HG03354 (cell line): ENCODE results near the gene NXPH4.

ENCODE experiments used
- ATAC-seq: cut with Tn5 transposase; IDR thresholded peaks from one replicate; pipeline ENCODE4 v1.9.1; 2021; ENCODE audit warnings: mild to moderate bottlenecking; ENCODE audit not compliant: unreplicated experiment, poor library complexity, severe bottlenecking

NXPH4 gene

DNA sequence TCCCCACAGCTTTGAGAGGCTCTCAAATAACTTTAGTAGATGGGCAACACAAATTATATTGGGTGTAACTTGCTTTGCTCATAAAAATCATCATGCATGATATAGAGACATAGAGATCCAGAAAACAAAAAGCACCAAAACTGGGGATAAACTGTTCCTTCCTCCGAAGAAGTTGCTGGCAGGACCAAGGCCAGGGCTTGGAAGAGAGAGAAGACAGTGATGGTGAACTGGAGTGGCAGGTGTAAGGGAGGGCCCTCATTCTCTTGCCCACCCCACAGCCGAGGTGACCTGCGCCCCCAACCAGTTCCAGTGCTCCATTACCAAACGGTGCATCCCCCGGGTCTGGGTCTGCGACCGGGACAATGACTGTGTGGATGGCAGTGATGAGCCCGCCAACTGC is 15.4 kb upstream of the NXPH4 start:
- ATAC-seq, result no peak

DNA sequence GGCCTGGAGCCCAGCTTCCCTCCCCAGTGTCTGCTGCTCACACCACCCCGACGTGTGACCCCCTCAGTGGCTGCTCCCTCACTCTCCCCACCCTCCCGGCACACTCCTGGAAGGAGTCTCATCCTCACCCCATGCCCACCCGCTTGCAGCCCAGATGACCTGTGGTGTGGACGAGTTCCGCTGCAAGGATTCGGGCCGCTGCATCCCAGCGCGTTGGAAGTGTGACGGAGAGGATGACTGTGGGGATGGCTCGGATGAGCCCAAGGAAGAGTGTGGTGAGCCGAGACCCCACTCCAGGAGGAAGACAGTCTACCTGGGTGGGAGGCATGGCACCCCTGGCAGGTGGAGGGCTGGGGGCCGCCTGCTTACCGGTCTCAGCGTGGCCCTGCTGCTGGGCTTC is 15.0 kb upstream of the NXPH4 start:
- ATAC-seq, result no peak

GRCh38 chr12:57202321-57202720 is 14.3 kb upstream of the NXPH4 start:
- no peak for ATAC-seq

GRCh38 chr12:57203201-57203600 is 13.4 kb upstream of the NXPH4 start:
- no peak for ATAC-seq

GRCh38 chr12:57203791-57204190 is 12.8 kb upstream of the NXPH4 start:
- no peak for ATAC-seq

GRCh38 chr12:57204454-57204853 is 12.1 kb upstream of the NXPH4 start:
- ATAC-seq, result no peak

DNA sequence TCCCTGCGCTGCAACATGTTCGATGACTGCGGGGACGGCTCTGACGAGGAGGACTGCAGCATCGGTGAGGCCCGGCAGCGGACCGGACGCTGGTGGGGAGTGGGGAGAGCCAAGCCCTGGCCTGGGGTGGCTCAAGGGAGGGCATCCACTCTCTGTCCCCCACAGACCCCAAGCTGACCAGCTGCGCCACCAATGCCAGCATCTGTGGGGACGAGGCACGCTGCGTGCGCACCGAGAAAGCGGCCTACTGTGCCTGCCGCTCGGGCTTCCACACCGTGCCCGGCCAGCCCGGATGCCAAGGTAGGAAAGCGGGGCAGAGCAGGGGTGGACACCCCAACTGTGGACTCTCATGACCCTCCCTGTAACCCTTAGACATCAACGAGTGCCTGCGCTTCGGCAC is 11.4 kb upstream of the NXPH4 start:
- no peak for ATAC-seq

GRCh38 chr12:57205931-57206330 is 10.7 kb upstream of the NXPH4 start:
- ATAC-seq, result no peak

DNA sequence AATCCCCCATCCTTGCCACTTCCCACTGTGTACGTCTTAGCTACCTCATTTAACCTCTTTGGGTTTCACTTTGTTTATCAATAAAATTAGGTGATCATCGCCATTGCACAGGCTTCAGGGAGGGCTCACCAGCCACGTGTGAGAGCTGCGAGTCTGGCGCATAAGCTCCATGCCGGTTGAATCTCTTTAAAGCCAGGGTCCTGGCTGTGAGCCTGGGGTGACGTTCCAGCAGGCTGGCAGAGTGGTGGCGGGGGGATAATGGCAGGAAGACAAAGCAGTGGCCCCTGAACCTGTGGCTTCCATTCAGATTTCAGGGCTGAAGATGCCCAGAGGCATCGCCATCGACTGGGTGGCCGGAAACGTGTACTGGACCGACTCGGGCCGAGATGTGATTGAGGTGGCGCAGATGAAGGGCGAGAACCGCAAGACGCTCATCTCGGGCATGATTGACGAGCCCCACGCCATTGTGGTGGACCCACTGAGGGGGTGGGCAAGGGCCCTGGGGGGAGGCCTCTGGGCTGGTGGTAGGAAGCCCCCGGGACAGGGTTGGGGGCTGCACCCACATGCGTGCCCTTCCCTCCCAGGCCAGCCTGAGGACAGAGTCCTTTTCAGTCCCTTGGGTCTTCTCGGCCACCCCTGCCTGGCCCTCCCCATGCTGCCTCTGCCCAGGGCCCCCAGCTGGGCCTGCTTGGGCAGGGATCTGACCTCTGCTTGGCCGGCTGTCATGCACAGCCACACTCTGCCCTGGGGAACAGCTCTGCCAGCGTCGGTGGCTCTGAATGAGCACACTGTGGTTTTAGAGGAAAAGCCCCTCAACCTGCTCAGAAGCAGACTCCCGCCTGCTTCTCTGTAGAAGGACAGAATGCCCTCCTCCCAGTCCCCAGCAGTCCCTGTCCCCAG is 8.6 kb upstream of the NXPH4 start:
- no peak for ATAC-seq

- ATAC-seq, result no peak
Observed at GRCh38 chr12:57208631-57209282, 7.8 kb upstream of the NXPH4 start.

GRCh38 chr12:57209916-57210315 is 6.7 kb upstream of the NXPH4 start:
- ATAC-seq, result no peak

DNA sequence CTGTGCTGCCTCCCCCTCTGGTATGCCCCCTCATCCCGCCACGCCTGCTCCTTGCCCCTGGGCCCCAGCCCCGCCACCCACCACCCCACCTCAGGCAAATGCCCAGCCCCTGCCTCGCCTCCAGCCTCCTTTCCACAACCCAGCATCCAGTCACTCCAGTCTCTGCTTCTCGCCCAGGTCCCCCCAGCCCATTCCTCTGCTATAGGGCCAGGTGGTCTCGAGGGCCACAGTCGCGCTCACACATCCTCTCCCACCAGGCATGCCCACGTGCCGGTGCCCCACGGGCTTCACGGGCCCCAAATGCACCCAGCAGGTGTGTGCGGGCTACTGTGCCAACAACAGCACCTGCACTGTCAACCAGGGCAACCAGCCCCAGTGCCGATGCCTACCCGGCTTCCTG is 6.1 kb upstream of the NXPH4 start:
- ATAC-seq, result no peak

- ATAC-seq, result no peak
Observed at GRCh38 chr12:57210926-57211692, 5.5 kb upstream of the NXPH4 start.

- ATAC-seq, result no peak
Observed at GRCh38 chr12:57211791-57212700, 4.5 kb upstream of the NXPH4 start.

DNA sequence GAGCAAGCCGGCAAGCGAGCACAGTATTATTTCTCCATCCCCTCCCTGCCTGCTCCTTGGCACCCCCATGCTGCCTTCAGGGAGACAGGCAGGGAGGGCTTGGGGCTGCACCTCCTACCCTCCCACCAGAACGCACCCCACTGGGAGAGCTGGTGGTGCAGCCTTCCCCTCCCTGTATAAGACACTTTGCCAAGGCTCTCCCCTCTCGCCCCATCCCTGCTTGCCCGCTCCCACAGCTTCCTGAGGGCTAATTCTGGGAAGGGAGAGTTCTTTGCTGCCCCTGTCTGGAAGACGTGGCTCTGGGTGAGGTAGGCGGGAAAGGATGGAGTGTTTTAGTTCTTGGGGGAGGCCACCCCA is 3.9 kb upstream of the NXPH4 start:
- no peak for ATAC-seq

GRCh38 chr12:57213058-57213715 is 3.4 kb upstream of the NXPH4 start:
- peak; percentile 46 for ATAC-seq

DNA sequence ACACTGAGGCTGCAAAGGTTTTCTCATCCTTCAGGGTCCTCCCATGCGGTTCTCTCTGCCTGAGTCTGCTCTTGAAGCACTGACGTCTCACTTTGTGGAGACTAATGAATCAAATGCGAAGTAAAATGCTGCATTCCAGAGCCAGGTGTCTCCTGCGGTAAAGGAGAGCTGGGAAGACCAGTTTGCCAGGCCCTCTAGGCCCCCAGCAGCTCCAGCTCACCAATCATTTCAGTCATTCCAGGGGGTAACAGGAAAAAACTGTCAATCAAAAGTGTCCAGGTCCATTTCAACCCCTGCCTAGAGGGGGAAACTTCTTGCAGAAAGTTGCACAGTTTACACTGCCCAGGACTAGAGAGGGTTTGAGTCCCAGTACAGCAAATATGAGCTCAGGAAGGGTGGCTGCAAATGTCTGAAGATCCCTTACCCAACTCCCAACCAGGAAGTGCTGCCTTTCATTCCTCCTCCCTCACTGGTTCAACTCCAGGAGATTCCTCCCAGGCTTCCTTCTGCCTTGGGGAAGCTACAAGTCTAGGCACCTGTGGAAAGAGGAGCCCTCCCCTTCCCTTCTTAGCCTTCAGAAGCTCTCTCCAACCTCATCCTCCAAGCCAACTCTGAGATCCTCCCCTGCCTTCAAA is 2.7 kb upstream of the NXPH4 start:
- no peak for ATAC-seq

GRCh38 chr12:57214398-57214781 is 2.2 kb upstream of the NXPH4 start:
- peak; percentile 49 for ATAC-seq

GRCh38 chr12:57215065-57215464 is 1.5 kb upstream of the NXPH4 start:
- ATAC-seq, result no peak
